Amygdala (tissue), 56 donors: ENCODE data around the gene FANCL.
"Not testable (repeated sequence)": the region's sequence is repeated elsewhere in the genome, so short reads cannot be mapped to it uniquely, and the experiment has no call there.

Experiments used
- DNase-seq, 56 donors: peaks; one replicate each; lab custom pipeline; 2025; lab: John Stamatoyannopoulos, UW

The FANCL gene

DNA sequence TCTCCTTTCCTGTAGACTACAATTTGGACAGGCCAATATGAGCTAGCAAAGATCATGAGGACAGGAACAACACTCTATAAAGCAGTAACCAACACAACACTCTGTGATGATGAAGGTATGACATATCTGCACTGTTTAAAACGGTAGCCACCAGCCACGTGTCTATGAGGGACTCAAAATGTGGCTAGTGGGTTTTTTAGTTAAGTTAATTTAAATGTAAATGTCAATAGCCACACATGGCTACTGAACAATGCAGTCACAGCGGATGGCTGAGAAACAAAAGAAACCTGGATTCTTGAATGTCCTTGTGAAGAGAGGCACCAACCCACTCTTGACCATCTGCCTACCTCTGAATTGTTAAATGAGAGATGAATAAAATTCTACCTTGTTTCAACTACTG, 33.9 kb downstream of the FANCL start:
- no peak for DNase-seq

DNA sequence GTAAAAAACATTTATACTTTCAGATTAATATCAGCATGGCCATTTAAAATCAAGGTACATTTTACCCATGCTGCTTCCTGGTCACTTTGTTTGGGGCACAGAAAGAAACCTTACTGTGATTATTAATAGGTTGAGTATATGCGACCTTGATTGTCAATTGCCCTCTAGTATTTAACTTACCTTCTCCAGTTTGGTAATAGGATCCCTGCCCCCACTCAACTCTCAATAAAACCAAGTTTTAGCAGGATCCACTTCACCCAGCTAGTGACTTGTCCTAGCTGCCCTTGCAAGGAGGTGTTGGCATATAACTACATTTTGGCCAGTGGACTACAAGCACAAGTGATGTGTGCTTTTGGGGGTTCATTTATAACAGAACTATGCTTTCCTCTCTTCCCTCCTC, 34.3 kb downstream of the FANCL start:
- DNase-seq = no peak

DNA sequence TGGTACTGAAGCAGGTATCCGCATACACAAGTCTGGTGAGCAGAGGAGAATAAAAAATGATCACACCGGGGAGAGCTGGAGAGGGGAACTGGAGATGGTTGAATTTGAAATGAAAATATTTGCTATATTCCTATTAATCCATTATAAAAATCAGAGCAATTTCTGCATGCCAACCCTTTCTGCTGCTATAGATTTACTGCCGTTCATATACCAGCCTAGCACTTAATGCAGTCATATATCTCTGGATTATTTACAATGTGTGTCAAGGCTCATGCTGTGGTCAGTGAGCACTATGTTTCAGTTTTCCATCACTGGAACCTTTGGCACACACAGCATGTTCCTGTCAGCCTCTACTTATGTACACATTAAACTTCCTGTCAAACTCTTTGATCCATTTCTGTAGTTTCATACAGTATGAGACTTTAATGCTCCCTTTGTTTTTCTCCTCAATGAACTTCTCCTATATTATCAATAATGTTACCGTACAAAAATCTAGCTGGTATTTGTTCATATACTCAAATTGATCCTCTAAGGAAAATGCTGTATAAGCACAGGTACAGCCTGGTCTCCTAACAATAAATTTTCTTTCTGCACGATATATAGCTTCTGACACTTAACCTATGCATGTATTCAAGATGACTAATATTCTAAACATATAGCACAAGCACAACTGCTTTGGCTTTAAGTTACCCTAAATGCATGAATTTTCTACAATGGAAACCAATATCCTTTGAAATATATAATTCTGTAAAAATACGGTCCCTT, 36.7 kb downstream of the FANCL start:
- DNase-seq = no peak

DNA sequence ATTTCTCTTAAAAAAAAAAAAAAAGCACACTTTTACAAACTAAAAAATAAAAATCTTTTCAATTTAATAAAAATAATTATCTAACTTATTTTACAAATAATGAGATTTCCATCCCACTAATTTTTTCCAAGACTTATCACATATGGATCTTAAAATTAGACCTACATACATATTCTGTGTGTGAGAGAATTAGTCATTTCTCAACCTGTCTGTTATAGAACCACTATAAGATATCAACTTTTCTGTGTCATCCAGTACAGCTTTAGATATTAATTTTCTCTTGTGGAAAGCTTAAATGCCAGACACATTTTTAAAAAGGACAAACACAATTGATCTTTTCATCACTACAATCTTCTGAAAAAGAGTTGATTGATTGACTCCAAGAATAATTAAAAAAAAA, 38.1 kb downstream of the FANCL start:
- DNase-seq = no peak

DNA sequence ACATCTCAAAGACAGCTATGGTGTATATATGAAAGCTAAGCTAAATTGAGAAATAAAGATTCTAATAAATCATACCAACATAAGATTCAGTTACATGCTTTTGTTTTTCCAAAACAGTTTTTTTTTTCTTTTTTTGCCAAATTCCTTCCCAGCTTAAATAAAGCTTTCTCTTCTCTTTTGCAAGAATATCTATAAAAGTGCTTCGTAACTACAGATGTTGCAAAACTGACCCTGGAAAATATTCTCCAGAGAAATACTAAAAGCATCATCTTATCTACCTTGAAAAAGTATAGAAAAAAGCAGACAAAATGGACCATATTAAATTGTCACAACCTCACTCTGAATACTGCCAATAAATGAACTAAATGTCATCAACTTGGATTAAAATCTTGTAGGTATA, 38.7 kb downstream of the FANCL start:
- DNase-seq = no peak

DNA sequence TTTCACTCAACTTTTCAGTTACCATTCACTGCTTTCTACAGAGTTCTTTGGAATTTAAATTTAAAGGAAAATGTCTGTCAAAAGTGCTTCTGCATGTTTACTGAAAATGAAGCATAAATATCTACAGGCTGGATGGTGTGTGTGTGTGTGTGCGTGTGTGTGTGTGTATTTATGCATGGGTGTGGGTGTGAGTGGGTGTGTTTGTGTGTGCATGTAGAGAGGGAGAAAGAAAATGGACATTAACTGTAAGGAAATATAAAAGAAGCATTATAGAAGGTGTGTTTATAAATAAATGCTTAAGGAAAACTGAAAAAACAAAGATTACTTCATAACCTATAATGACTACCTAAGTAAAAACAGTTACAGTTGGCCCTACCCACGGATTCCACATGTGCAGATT, 43.2 kb downstream of the FANCL start:
- DNase-seq = no peak

DNA sequence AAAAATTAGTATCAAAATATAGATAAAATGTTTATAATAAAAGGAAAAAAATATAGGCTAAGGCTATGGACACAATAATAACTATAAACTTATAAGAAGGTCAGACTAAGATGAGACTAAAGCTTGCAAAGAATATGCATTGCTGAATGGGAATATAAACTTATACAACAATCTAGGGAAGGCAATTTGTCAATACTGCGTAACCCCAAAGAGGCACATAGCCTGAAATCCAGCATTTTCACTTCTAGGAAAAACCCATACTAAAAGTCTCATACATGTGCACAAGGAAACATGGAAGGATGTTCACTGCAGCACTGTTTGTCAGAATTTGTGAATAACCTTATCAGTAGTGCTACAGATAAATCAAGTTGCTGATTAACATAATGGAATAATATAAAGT, 45.5 kb downstream of the FANCL start:
- DNase-seq = no peak

DNA sequence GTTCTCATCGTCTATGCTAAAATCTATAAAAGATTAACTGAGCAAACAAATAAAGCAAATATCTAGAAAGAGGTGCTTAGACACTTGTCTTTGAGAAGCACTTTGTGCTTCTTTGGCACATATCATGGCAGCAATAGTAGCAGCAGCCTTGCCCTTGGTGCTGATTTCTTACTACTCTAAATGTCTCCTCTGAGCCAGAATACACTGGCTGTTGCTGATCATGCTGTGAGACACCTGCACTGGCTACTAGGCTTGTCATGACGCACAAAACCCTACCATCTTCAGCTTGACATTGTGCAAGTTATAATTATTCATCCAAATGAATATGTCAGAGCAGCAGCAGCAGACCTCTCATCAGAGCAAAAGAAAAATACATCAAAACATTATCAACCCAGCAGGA, 46.7 kb downstream of the FANCL start:
- no peak for DNase-seq

DNA sequence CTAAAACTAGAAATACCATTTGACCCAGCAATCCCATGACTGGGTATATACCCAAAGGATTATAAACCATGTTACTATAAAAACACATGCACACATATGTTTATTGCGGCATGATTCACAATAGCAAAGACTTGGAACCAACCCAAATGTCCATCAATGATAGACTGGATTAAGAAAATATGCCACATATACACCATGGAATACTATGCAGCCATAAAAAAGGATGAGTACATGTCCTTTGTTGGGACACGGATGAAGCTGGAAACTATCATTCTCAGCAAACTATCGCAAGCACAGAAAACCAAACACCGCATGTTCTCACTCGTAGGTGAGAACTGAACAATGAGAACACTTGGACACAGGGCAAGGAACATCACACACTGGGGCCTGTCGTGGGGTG, 54.1 kb downstream of the FANCL start:
- DNase-seq = not testable (repeated sequence)

DNA sequence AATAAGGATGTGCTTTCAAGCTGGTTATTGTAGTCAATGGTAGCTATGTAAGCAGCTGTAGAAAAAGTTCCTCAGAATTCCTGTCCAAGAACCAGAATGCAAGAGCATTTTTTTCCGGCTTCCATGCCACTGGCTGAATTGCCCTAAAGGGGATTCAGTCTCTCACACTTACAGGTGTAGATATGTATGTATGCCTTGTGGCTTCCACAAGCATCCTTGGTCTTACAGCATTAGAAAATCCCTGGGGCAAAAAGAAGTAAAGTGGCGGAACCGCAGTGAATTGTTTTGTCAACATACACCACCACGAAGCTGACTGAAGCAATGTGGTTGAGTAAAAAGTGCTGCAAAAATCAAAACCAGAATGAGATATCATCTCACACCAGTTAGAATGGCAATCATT, 54.6 kb downstream of the FANCL start:
- DNase-seq = no peak

DNA sequence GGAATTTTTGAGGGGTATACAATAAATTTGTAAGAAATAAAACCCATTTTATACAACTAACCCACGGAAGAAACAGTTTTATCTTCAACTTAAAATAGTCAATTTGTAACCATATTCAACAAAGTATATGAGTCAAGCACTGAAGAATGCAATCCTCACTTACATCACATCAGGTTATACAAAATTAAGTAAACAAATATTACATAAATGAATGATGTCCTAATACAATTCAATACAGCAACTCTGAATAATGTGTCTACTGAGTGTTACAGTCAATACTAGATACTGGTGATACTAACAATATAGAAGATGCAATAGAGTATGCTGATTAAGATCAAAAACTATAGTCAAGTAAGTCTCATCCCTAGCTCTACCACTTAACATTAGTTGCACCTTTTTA, 58.6 kb downstream of the FANCL start:
- DNase-seq = no peak

DNA sequence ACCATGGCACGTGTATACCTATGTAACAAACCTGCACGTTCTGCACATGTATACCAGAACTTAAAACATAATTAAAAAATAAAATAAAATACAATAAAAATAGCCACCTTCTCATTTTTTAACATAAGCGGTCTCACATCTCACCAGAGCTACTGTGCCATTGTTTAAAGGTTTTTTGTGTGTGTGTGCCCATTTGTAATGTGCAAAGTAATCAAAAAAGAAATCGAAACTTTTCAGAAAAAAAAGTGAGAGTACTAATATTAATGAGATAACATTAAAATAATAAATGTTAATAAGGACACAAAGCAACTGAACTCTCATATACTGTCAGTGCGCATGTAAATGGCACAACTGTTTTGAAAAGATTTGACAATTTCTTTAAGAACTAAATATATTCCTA, 60.5 kb downstream of the FANCL start:
- no peak for DNase-seq

DNA sequence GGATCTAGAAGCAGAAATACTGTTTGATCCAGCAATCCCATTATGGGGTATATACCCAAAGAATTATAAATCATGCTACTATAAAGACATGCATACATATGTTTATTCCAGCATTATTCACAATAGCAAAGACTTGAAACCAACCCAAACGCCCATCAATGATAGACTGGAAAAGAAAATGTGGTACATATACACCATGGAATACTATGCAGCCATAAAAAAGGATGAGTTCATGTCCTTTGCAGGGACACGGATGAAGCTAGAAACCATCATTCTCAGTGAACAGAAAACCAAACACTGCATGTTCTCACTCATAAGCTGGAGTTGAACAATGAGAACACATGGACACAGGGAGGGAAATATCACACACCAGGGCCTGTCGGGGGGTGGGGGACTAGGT, 61.0 kb downstream of the FANCL start:
- not testable (repeated sequence) for DNase-seq

DNA sequence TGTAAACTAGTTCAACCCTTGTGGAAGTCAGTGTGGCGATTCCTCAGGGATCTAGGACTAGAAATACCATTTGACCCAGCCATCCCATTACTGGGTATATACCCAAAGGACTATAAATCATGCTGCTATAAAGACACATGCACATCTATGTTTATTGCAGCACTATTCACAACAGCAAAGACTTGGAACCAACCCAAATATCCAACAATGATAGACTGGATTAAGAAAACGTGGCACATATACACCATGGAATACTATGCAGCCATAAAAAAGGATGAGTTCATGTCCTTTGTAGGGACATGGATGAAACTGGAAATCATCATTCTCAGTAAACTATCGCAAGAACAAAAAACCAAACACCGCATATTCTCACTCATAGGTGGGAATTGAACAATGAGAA, 63.9 kb downstream of the FANCL start:
- DNase-seq = not testable (repeated sequence)

DNA sequence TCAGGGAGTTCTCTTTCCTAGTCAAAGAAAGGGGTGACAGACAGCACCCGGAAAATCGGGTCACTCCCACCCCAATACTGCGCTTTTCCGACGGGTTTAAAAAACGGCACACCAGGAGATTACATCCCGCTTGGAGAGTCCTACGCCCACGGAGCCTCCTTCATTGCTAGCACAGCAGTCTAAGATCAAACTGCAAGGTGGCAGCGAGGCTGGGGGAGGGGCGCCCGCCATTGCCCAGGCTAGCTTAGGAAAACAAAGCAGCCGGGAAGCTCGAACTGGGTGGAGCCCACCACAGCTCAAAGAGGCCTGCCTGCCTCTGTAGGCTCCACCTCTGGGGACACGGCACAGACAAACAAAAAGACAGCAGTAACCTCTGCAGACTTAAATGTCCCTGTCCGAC, 69.3 kb downstream of the FANCL start:
- DNase-seq = not testable (repeated sequence)

DNA sequence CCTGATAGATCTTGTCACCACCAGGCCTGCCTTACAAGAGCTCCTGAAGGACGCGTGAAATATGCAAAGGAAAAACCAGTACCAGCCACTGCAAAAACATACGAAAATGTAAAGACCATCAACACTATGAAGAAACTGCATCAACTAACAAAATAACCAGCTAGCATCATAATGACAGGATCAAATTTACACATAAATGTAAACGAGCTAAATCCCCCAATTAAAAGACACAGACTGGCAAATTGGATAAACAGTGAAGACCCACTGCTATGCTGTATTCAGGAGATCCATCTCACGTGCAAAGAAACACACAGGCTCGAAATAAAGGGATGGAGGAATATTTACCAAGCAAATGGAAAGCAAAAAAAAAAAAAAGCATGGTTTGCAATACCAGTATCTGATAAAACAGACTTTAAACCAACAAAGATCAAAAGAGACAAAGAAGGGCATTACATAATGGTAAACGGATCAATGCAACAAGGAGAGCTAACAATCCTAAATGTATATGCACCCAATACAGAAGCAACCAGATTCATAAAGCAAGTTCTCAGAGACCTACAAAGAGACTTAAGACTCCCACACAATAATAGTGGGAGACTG, 70.7 kb downstream of the FANCL start:
- not testable (repeated sequence) for DNase-seq

DNA sequence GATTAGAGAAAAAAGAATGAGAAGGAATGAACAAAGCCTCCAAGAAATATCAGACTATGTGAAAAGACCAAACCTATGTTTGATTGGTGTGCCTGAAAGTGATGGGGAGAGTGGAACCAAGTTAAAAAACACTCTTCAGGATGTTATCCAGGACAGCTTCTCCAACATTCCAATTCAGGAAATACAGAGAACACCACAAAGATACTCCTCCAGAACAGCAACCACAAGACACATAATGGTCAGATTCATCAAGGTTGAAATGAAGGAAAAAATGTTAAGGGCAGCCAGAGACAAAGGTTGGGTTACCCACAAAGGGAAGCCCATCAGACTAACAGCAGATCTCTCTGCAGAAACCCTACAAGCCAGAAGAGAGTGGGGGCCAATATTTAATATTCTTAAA, 71.3 kb downstream of the FANCL start:
- not testable (repeated sequence) for DNase-seq

DNA sequence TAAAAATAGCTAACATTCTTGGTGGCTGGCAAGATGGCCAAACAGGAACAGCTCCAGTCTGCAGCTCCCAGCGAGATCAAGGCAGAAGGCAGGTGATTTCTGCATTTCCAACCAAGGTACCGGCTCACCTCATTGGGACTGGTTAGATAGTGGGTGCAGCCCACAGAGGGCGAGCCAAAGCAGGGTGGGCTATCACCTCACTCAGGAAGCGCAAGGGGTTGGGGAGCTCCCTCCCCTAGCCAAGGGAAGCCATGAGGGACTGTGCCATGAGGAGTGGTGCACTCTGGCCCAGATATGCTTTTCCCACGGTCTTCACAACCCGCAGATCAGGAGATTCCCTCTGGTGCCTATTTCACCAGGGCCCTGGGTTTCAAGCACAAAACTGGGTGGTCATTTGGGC, 73.0 kb downstream of the FANCL start:
- not testable (repeated sequence) for DNase-seq

DNA sequence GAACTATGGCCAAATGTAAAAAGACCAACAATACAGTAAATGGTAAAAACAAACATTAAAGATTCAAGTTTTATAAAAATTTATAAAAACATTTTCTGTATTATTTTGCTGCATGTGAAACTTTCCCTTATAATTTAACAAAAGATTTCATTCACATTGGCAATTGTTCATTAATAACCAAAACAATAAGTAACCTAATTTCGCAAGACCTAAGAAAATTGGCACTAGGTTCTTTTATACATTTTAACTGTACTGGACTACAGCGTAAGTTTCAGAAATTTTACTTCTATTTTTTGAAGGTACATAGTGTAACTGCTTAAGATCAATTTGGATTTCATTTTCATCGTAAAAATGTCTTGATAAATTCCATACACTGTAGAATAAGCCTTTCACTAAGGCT, 77.2 kb downstream of the FANCL start:
- DNase-seq = no peak

DNA sequence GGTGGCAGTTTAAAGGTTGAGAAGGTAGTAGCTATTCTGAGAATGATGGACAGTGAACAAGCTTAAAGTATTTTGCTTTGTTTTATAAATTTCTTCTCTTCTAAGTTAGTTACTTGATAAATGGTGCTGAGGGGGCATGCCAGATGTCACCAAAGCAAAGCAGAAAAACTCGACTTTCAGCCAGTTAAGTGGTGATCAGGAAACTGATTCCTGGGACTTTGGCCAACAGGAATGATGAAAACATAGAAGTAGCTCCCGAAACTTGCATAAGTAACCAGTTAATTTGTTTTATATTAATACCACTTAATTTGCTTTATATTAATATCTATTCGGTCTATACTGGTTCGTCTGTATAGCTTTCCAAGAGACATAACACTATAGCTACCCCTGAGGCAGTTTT, 82.6 kb downstream of the FANCL start:
- DNase-seq = no peak

DNA sequence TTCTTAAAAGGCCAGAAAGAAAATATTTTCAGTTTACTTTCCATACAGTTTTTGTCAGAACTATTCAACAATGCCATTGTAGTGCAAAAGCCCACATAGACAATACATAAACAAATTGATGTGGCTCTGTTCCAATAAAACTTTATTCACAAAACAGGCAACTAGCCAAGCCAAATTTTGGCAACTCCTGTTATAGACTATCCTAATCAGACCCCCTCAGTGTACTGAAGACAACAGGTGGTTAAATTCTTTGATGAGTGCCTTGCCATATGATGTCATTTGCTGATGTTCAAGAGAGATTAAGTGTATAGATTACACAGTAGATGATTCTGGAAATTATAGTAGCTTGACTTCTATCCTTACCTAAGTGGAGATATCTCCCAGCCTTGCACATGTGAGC, 83.4 kb downstream of the FANCL start:
- DNase-seq = no peak

DNA sequence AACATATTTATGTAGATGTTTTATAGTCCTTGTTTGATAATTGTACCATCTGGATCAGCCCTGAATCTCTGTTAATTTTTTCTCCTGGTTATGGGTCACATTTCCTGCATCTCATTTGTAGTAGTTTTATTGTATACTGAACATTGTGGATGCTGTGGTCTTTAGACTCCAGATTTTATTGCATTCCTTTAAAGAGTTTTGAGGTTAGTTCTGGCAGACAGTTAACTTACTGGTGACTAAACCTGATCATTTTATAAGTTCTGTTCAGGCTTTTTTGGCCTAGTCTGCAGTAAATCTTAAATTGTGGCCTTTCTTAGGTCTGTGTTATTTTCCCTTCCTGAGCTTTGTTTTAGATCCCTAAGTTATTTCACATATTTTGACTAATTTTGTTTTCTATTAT, 84.3 kb downstream of the FANCL start:
- DNase-seq = no peak
